PFSK-1 (cell line): ENCODE results near the gene BACH1.

Source experiments
- FOXP2 ChIP-seq: optimal IDR thresholded peaks from 2 replicates; pipeline ENCODE3; 2011; ENCODE audit warnings: borderline replicate concordance, control low read depth, inconsistent platforms; ENCODE audit not compliant: insufficient read depth; ENCODE audit errors: extremely low read length, extremely low read depth
- POLR2AphosphoS5 ChIP-seq: IDR thresholded peaks from 2 replicates; pipeline ENCODE4 v1.6.1; 2012; ENCODE audit warnings: low read depth, mild to moderate bottlenecking, control low read depth, low read length, moderate library complexity
- SIN3A ChIP-seq: IDR thresholded peaks from 2 replicates; pipeline ENCODE4 v1.6.1; 2012; ENCODE audit warnings: mild to moderate bottlenecking, low read length, moderate library complexity, borderline replicate concordance; ENCODE audit not compliant: insufficient read depth
- TAF1 ChIP-seq: IDR thresholded peaks from 2 replicates; pipeline ENCODE4 v1.6.1; 2012; ENCODE audit warnings: low read length, control low read depth, borderline replicate concordance; ENCODE audit not compliant: insufficient read depth
- TF ChIP-seq, protein P1 (sequence below), 2 experiments: IDR thresholded peaks; 2 replicates each; pipeline versions ENCODE4 v1.6.1 to v1.8.0; 2011 to 2012; ENCODE audit warnings: low read depth in 2 of 2, low read length in 2 of 2, control low read depth in 1 of 2, inconsistent platforms in 1 of 2, mild to moderate bottlenecking in 1 of 2, moderate library complexity in 1 of 2; ENCODE audit not compliant: insufficient read depth in 1 of 2

BACH1 gene

DNA sequence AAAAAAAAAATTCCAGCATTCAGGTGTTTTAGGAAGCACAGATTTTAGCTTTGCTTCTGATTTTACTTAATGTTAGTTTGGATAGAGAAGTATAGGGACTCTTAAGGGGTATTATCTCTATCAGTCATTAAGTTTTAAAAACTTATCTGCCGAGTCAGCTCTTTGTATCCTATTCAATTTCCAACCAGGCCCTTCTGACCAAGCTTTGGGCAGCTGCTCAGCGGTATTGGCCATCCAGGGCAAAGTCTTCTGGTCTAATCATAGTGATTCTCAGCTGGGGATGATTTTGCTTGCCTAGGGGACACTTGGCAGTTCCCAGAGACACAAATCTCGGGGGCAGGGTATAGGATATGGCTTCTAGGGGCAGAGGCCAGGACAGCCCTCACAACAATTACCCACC lies 47.6 kb downstream of the BACH1 start:
- TF ChIP-seq, protein P1, sequence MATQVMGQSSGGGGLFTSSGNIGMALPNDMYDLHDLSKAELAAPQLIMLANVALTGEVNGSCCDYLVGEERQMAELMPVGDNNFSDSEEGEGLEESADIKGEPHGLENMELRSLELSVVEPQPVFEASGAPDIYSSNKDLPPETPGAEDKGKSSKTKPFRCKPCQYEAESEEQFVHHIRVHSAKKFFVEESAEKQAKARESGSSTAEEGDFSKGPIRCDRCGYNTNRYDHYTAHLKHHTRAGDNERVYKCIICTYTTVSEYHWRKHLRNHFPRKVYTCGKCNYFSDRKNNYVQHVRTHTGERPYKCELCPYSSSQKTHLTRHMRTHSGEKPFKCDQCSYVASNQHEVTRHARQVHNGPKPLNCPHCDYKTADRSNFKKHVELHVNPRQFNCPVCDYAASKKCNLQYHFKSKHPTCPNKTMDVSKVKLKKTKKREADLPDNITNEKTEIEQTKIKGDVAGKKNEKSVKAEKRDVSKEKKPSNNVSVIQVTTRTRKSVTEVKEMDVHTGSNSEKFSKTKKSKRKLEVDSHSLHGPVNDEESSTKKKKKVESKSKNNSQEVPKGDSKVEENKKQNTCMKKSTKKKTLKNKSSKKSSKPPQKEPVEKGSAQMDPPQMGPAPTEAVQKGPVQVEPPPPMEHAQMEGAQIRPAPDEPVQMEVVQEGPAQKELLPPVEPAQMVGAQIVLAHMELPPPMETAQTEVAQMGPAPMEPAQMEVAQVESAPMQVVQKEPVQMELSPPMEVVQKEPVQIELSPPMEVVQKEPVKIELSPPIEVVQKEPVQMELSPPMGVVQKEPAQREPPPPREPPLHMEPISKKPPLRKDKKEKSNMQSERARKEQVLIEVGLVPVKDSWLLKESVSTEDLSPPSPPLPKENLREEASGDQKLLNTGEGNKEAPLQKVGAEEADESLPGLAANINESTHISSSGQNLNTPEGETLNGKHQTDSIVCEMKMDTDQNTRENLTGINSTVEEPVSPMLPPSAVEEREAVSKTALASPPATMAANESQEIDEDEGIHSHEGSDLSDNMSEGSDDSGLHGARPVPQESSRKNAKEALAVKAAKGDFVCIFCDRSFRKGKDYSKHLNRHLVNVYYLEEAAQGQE (IDR thresholded peaks at IDR 0.05; ENCODE audit: insufficient read depth in 1 of 2, low read depth in 2 of 2, low read length in 2 of 2), result no peak
- TF ChIP-seq POLR2AphosphoS5, result no peak
- no peak for TF ChIP-seq SIN3A
- TF ChIP-seq TAF1, result no peak
- no peak for TF ChIP-seq FOXP2

DNA sequence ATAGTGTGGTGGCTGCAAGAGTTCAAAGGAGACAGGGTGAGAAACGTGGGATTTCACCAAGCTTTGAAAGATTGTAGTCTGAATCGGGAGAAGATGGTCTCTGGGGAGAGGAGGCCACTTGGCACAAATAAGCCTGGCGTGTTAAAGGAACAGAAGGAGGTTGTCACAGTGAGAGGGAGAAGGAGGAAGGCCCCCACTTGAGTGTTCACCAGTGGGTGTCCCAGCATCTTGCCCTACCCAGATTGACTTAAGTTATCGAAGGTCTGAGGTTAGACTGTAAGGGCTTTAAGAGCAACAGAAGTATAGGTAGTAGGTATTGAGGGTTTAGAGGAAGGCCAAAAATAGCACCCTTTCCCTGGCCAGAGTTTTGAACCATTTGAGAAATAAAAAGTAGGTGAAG lies 48.0 kb downstream of the BACH1 start:
- TF ChIP-seq TAF1, result no peak
- TF ChIP-seq, protein P1 (IDR thresholded peaks at IDR 0.05; ENCODE audit: insufficient read depth in 1 of 2, low read depth in 2 of 2, low read length in 2 of 2), result no peak
- no peak for TF ChIP-seq POLR2AphosphoS5
- TF ChIP-seq SIN3A, result no peak
- no peak for TF ChIP-seq FOXP2

DNA sequence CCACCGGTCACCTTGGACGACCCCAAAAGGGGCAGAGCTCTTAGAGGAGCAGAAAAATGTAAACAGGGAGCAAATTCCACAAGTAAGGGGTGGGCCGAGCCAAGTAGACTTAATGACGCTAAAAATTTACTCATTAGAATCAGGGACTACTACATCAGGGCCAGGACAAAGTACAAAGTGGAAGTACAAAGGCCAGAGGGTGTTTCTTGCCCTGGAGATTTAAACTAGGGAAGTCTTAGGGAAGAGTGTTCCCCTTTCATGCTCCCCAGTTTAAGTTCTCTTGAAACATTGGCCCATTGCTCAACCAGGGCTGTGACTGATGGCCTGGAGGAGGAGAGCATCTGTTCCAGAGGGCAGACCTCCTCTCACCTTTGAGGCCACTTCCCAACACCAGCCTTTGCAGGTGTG lies 48.6 kb downstream of the BACH1 start:
- TF ChIP-seq POLR2AphosphoS5 (no peak), SIN3A (no peak), TAF1 (no peak), FOXP2 (no peak)
- TF ChIP-seq, protein P1 (IDR thresholded peaks at IDR 0.05; ENCODE audit: insufficient read depth in 1 of 2, low read depth in 2 of 2, low read length in 2 of 2), result no peak

DNA sequence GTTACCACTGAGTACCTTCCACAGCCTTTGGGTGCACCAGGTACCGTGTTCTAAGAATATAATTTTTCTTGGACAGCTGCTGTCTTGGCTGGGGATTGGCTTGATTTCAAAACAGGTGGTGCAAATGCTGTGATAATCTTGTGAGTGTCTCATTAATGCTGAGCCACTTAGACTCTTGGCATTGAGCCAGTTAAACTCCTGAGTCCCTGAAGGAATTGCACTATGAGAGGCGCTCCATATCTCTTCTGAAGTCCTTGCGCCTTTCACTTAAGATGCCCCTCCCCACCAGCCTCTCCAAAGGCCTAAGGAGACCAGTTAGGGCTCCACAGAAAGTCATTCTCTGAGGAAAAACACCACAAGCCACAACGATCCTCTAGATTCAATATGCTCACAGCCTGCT lies 51.0 kb downstream of the BACH1 start:
- TF ChIP-seq, protein P1 (IDR thresholded peaks at IDR 0.05; ENCODE audit: insufficient read depth in 1 of 2, low read depth in 2 of 2, low read length in 2 of 2), result no peak
- TF ChIP-seq TAF1, result no peak
- no peak for TF ChIP-seq FOXP2
- TF ChIP-seq POLR2AphosphoS5, result no peak
- TF ChIP-seq SIN3A, result no peak

DNA sequence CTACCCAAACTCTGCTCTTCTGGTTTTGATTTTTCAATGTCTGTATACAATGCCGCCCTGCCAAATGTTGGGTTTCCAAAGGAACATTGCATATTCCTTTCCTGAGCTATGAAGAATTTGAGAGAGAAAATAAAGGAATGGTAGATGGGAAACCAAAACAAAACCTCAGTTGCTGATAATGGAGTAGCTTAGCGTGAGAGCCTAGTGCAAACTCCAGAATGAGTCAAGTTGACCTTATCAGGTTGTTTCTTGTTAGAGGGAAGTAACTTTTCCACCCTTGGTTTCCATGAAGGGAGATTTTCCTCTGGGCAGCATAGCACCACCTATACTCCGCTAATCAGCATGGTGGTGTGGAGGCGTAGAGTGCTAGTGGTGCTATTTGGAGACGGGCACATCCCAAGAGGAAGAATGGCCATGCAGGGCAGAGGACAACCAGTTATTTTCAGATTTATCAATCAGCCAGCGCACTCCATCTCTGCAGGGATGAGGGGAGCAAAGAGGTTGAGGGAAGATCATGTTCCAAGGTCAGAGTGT lies 51.6 kb downstream of the BACH1 start:
- no peak for TF ChIP-seq TAF1
- no peak for TF ChIP-seq POLR2AphosphoS5
- TF ChIP-seq, protein P1 (IDR thresholded peaks at IDR 0.05; ENCODE audit: insufficient read depth in 1 of 2, low read depth in 2 of 2, low read length in 2 of 2), result no peak
- TF ChIP-seq SIN3A, result no peak
- TF ChIP-seq FOXP2, result no peak
